GM12892 (cell line): Measurements from ENCODE around the gene SOD1.

Experiments
- POLR2A ChIP-seq: IDR thresholded peaks from 2 replicates; pipeline ENCODE4 v1.6.1; 2011; ENCODE audit warnings: low read depth, low read length, control low read depth
- POLR2AphosphoS5 ChIP-seq: IDR thresholded peaks from 2 replicates; pipeline ENCODE4 v1.6.1; 2011; ENCODE audit warnings: low read depth, low read length, control low read depth

- TF ChIP-seq POLR2A, result no peak
- no peak for TF ChIP-seq POLR2AphosphoS5
These were observed 12.4 kb downstream of the SOD1 start for GRCh38 chr21:31671931-31672330.
